ENCODE measurements around the gene POMGNT2.

DNA sequence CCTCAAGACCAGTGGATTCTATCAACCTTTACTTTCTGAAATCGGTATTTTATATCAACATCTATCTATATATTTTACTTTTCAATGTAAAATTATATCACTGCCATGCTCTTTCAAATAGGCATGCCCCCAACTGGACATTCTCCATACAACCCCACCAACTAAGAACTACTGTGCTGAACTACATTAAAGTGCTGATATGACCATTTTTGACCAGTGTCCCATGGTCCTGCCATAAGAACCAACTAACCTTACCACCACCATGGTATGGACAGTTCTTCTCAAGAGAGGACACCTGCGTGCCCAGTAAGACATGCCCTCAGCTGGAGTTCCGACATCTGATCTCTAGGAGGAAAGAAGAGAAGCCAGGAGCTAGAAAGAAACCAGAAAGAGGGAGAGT is 15.6 kb downstream of the POMGNT2 start:
- TF ChIP-seq, protein P1, sequence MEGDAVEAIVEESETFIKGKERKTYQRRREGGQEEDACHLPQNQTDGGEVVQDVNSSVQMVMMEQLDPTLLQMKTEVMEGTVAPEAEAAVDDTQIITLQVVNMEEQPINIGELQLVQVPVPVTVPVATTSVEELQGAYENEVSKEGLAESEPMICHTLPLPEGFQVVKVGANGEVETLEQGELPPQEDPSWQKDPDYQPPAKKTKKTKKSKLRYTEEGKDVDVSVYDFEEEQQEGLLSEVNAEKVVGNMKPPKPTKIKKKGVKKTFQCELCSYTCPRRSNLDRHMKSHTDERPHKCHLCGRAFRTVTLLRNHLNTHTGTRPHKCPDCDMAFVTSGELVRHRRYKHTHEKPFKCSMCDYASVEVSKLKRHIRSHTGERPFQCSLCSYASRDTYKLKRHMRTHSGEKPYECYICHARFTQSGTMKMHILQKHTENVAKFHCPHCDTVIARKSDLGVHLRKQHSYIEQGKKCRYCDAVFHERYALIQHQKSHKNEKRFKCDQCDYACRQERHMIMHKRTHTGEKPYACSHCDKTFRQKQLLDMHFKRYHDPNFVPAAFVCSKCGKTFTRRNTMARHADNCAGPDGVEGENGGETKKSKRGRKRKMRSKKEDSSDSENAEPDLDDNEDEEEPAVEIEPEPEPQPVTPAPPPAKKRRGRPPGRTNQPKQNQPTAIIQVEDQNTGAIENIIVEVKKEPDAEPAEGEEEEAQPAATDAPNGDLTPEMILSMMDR (IDR thresholded peaks at IDR 0.05), result no peak
- no peak for TF ChIP-seq POLR2A (IDR thresholded peaks at IDR 0.05)
